ENCODE data around the gene C19orf25. TPM values are rescaled to one million over a fixed set of nuclear protein-coding genes. Genes with fewer than 3 reads are reported as not detected.

C19orf25 gene
- total and polyA plus RNA-seq, 2 of the 13 experiments (the other 11 are each of a cell fraction or from before 2014, with no cell fraction given) = 14.2 to 32.4 TPM

DNA sequence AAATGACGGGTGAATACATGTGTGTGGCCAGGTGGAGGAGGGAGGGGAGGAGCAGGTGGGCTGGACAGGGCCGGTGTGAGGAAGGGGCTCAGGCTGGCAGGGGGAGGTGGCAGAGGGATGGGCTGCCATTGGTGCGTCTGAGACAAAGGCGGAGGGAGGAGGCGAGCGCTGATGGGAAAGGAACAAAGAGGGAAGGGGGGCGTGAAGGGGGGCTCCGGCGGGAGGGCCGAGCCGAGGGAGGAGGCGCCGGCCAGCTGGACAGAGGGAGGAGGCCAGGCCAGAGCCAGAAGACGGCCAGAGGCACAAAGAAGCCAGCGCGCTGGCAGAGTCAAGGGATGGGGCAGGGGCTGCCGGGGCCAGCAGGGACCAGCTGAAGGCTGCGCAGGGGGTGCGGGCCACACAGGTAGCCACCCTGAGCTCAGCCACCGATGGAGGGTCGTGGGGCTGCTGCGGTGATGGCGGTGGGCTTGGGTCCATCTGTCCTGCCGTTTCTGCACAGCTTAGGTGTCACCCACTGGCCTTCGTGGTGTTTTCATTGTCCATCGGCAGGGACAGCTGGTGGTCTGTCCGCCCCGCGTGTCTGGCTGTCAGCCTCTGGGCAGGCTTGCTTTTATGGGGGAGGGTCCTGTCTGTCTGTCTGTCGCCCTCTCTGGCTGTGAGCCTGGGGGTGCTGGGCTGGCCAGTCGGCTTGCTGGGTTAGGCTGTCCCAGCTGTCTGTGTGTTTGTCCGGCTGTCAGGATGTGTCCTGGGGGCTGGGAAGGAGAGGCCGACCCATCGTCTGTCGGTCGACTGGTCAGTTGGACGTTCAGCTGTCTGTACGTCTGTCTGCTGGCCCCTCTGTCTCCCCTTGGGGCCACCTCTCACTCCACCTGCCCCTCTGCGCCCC, 26.9 kb downstream of the C19orf25 start:
- no peak overlapping the region for H3K4me2 ChIP-seq (ENCODE audit: low read depth, low read length)
- ATAC-seq (no peak), DNase-seq (ENCODE audit: low spot score) (no peak), FAIRE-seq (no peak)
- POLR2A ChIA-PET = interaction anchor here (4.0 kb wide), 1 partner anchor 40 kb away, joined by 34 read pairs; the partner anchor contains the start of gene REEP6
- H3K4me1 ChIP-seq (ENCODE audit: insufficient read depth, low read length) = peaks cover 44% of the 10 kb centered on the region
- H3K36me3 ChIP-seq (replicated peaks in 1 of 2; ENCODE audit: control insufficient read depth in 1 of 2, insufficient read depth in 2 of 2, low read length in 2 of 2) = no peaks in the 10 kb centered on the region
- WGBS (ENCODE audit: low lambda C conversion rate) = 29% methylated on average over 21 of the region's 39 CpGs
- in situ Hi-C loops (cut with HindIII; ENCODE audit: extremely low pct_ligation_motif_present, low pct_unique_long_range_greater_than_20kb) = no loop called here
- no TSS peak for BruUV-seq (replicated peaks)
- H3K9ac ChIP-seq (ENCODE audit: insufficient read depth, low read depth, low read length) = no peak overlapping the region
- H3K79me2 ChIP-seq (ENCODE audit: insufficient read depth, low read length) = no peaks in the 10 kb centered on the region
- TF ChIP-seq NFATC3 (CRISPR knock-in tag; IDR thresholded peaks at IDR 0.05) (no peak), ZNF776 (CRISPR knock-in tag; IDR thresholded peaks at IDR 0.05) (peak; percentile 49; the same call in 1 of the 2 replicates), MIER3 (CRISPR knock-in tag; IDR thresholded peaks at IDR 0.05; ENCODE audit: borderline replicate concordance) (no peak), NFRKB (IDR thresholded peaks at IDR 0.05) (no peak), EED (CRISPR knock-in tag; IDR thresholded peaks at IDR 0.05) (no peak), ZSCAN22 (CRISPR knock-in tag; IDR thresholded peaks at IDR 0.05) (peak; percentile 91), POLR2AphosphoS5 (IDR thresholded peaks at IDR 0.05; ENCODE audit: low read depth, low read length) (no peak), GZF1 (CRISPR knock-in tag; IDR thresholded peaks at IDR 0.05) (no peak), MTF2 (CRISPR knock-in tag; IDR thresholded peaks at IDR 0.05; ENCODE audit: borderline replicate concordance) (peak; percentile 85; the same call in 1 of the 2 replicates), FIP1L1 (IDR thresholded peaks at IDR 0.05; ENCODE audit: borderline replicate concordance, insufficient read depth, low read depth, low read length) (no peak), ZFP62 (CRISPR knock-in tag; IDR thresholded peaks at IDR 0.05) (no peak)
- TF ChIP-seq, protein P1, sequence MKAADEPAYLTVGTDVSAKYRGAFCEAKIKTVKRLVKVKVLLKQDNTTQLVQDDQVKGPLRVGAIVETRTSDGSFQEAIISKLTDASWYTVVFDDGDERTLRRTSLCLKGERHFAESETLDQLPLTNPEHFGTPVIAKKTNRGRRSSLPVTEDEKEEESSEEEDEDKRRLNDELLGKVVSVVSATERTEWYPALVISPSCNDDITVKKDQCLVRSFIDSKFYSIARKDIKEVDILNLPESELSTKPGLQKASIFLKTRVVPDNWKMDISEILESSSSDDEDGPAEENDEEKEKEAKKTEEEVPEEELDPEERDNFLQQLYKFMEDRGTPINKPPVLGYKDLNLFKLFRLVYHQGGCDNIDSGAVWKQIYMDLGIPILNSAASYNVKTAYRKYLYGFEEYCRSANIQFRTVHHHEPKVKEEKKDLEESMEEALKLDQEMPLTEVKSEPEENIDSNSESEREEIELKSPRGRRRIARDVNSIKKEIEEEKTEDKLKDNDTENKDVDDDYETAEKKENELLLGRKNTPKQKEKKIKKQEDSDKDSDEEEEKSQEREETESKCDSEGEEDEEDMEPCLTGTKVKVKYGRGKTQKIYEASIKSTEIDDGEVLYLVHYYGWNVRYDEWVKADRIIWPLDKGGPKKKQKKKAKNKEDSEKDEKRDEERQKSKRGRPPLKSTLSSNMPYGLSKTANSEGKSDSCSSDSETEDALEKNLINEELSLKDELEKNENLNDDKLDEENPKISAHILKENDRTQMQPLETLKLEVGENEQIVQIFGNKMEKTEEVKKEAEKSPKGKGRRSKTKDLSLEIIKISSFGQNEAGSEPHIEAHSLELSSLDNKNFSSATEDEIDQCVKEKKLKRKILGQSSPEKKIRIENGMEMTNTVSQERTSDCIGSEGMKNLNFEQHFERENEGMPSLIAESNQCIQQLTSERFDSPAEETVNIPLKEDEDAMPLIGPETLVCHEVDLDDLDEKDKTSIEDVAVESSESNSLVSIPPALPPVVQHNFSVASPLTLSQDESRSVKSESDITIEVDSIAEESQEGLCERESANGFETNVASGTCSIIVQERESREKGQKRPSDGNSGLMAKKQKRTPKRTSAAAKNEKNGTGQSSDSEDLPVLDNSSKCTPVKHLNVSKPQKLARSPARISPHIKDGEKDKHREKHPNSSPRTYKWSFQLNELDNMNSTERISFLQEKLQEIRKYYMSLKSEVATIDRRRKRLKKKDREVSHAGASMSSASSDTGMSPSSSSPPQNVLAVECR (CRISPR knock-in tag; IDR thresholded peaks at IDR 0.05; ENCODE audit: borderline replicate concordance) = 0 out of 2 replicates have a peak, but pooled peaks have one; percentile 31
- TF ChIP-seq, protein P2, sequence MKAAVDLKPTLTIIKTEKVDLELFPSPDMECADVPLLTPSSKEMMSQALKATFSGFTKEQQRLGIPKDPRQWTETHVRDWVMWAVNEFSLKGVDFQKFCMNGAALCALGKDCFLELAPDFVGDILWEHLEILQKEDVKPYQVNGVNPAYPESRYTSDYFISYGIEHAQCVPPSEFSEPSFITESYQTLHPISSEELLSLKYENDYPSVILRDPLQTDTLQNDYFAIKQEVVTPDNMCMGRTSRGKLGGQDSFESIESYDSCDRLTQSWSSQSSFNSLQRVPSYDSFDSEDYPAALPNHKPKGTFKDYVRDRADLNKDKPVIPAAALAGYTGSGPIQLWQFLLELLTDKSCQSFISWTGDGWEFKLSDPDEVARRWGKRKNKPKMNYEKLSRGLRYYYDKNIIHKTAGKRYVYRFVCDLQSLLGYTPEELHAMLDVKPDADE (CRISPR knock-in tag; IDR thresholded peaks at IDR 0.05) = no peak
- TF ChIP-seq, protein P3, sequence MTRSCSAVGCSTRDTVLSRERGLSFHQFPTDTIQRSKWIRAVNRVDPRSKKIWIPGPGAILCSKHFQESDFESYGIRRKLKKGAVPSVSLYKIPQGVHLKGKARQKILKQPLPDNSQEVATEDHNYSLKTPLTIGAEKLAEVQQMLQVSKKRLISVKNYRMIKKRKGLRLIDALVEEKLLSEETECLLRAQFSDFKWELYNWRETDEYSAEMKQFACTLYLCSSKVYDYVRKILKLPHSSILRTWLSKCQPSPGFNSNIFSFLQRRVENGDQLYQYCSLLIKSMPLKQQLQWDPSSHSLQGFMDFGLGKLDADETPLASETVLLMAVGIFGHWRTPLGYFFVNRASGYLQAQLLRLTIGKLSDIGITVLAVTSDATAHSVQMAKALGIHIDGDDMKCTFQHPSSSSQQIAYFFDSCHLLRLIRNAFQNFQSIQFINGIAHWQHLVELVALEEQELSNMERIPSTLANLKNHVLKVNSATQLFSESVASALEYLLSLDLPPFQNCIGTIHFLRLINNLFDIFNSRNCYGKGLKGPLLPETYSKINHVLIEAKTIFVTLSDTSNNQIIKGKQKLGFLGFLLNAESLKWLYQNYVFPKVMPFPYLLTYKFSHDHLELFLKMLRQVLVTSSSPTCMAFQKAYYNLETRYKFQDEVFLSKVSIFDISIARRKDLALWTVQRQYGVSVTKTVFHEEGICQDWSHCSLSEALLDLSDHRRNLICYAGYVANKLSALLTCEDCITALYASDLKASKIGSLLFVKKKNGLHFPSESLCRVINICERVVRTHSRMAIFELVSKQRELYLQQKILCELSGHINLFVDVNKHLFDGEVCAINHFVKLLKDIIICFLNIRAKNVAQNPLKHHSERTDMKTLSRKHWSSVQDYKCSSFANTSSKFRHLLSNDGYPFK (CRISPR knock-in tag; IDR thresholded peaks at IDR 0.05; ENCODE audit: borderline replicate concordance) = no peak
- H4K20me1 ChIP-seq (ENCODE audit: insufficient read depth, low read length) = peaks cover 12% of the 10 kb centered on the region; the same call in 1 of the 2 replicates
- no peak overlapping the region for H2AFZ ChIP-seq (ENCODE audit: low read length)
- no peak overlapping the region for H3K4me3 ChIP-seq (replicated peaks in 1 of 3; ENCODE audit: insufficient read depth in 1 of 3, low read depth in 2 of 3, low read length in 3 of 3)
- H3K27ac ChIP-seq (ENCODE audit: extremely low read length, insufficient read depth, low read length) = no peak overlapping the region
- peaks cover 14 to 76% of the 10 kb centered on the region in 2 experiments for H3K27me3 ChIP-seq (ENCODE audit: control insufficient read depth in 1 of 2, insufficient read depth in 2 of 2, low read length in 2 of 2)
- no peaks in the 10 kb centered on the region for H3K9me3 ChIP-seq (ENCODE audit: low read length)
- CTCF ChIA-PET (ENCODE audit: low intra/inter-chr PET ratio, low total read pairs) = no interaction called here
- intact Hi-C loops (cut with micrococcal nuclease; ENCODE audit: unreplicated experiment) = no loop called here
